Adrenal gland (tissue), 12 donors: Measurements from ENCODE around the gene INPP5A. TPM values are rescaled to one million over a fixed set of nuclear protein-coding genes. Genes with fewer than 3 reads are reported as not detected.
"Not testable (repeated sequence)": the region's sequence is repeated elsewhere in the genome, so short reads cannot be mapped to it uniquely, and the experiment has no call there.

ENCODE experiments used
- DNase-seq, 7 donors: peaks; one replicate each; pipeline ENCODE4 v3.0.0-alpha.2; 2019 to 2020
- H3K27ac ChIP-seq, 5 donors: fragments of 200-600 bp; sonication (generic) in 4 of 5; 1 replicate in 3 of 5; 2 replicates in 2 of 5; pipeline versions ENCODE4 v1.5.1 to v1.8.0; 2016 to 2020; ENCODE audit warnings: mild to moderate bottlenecking in 1 of 5
- H3K27me3 ChIP-seq: fragments of 200-600 bp; 2 replicates; pipeline ENCODE4 v1.8.0; 2021
- H3K36me3 ChIP-seq, 2 donors: fragments of 200-600 bp; replicated peaks in 1 of 2; 1 replicate in 1 of 2; 2 replicates in 1 of 2; pipeline versions ENCODE4 v1.5.1 to v1.8.0; 2018 to 2022
- H3K4me1 ChIP-seq, 2 donors: fragments of 200-600 bp; replicated peaks in 1 of 2; 1 replicate in 1 of 2; 2 replicates in 1 of 2; pipeline versions ENCODE4 v1.5.1 to v1.8.0; 2018 to 2021
- H3K4me3 ChIP-seq, 4 donors: fragments of 200-600 bp; sonication (generic) in 3 of 4; one replicate each; pipeline ENCODE4 v1.5.1; 2016 to 2018
- H3K9me3 ChIP-seq, 3 donors: fragments of 200-600 bp; sonication (generic) in 1 of 3; replicated peaks in 1 of 3; 1 replicate in 2 of 3; 2 replicates in 1 of 3; pipeline versions ENCODE4 v1.5.1 to v1.8.0; 2016 to 2021
- CTCF ChIP-seq, 6 experiments: fragments of 450-650 bp in 4 of 6; fragments of 200-600 bp in 2 of 6; sonication (generic) in 1 of 6; IDR thresholded peaks; 1 replicate in 5 of 6; 2 replicates in 1 of 6; pipeline versions ENCODE4 v1.5.1 to v1.8.0; 2016 to 2021; ENCODE audit warnings: antibody characterized with exemption in 6 of 6, mild to moderate bottlenecking in 2 of 6, moderate library complexity in 1 of 6
- POLR2A ChIP-seq, 2 donors: fragments of 450-650 bp; IDR thresholded peaks; one replicate each; pipeline ENCODE4 v1.6.1; 2017; ENCODE audit warnings: antibody characterized with exemption in 2 of 2, mild to moderate bottlenecking in 2 of 2, moderate library complexity in 1 of 2
- WGBS, 4 donors: extraction: QIAGEN DNeasy Blood & Tissue Kit in 2 of 4; methylation state at CpG; one replicate each; pipeline versions ENCODE4 v1.1.5 to v1.1.7; 2013 to 2017; 5-methylcytosine and 5-hydroxymethylcytosine counted together
- intact Hi-C, 2 donors: fragments of 100-400 bp; cut with DNase I; formaldehyde crosslinking; loops; one replicate each; pipeline versions ENCODE4 v1.14.1 to v1.15.0; 2022 to 2023
- polyA plus RNA-seq, 3 donors: library from polyadenylated mRNA; stranded (reverse); fragments of 200-250 nt in 2 of 3; fragments of 350-450 nt in 1 of 3; fragmentation: Illumina TruSeq in 1 of 3; extraction: RNeasy Lipid Tissue Mini Kit (QIAGEN cat#74804) in 1 of 3; gene quantifications; one replicate each; pipeline ENCODE4 v1.2.3, GENCODE V29; 2013 to 2014
- total RNA-seq, 9 donors: library from RNA; depleted of rRNA in 4 of 9; stranded (reverse); fragments of >200 nt in 4 of 9; fragments of 120-200 nt in 1 of 9; fragmentation: NEBNext Ultra II Directional in 1 of 9; extraction: Animal tissue kit (Norgen Biotek cat#: 25700) in 1 of 9; gene quantifications; one replicate each; pipeline versions ENCODE4 v1.1.0 to v1.2.4, GENCODE V29; 2013 to 2023
- donor health status: healthy with polysubstance abuse.
- donor health status: Bipolar disorder and iron deficiency.
- donor health status: DM: yes; HTN: yes; CAD: no.
- donor health status: DM: no; HTN: no; CAD: no.
- donor health status: DM: no; HTN: no; CAD: no.
- donor health status: DM: yes; HTN: yes; CAD: no.

Gene INPP5A
- total and polyA plus RNA-seq, 12 donors = 13.5 to 62.9 (median 37.5) TPM

- WGBS, 4 donors = 76 to 91% (median 84%) methylated on average over 28 to 31 of the region's 31 CpGs
- intact Hi-C loops = no loop called here
- DNase-seq = no peak
Observed at GRCh38 chr10:132489704-132490534, 47.7 kb upstream of the INPP5A start.

GRCh38 chr10:132491534-132491933 is 46.1 kb upstream of the INPP5A start:
- H3K36me3 ChIP-seq, H3K4me3 ChIP-seq, H3K9me3 ChIP-seq, H3K4me1 ChIP-seq, H3K27me3 ChIP-seq, DNase-seq, H3K27ac ChIP-seq, intact Hi-C loops: not testable (repeated sequence)
- WGBS, 4 donors = 95 to 96% (median 96%) methylated on average over 8 of the region's 8 CpGs

More at GRCh38 chr10:132489704-132490534, 47.7 kb upstream of the INPP5A start:
- Histone ChIP-seq H3K9me3 (no peaks in the 10 kb centered on the region), H3K27me3 (no peaks in the 10 kb centered on the region), H3K27ac (no peak overlapping the region), H3K4me3 (no peak overlapping the region), H3K36me3 (no peaks in the 10 kb centered on the region), H3K4me1 (no peaks in the 10 kb centered on the region)
- TF ChIP-seq POLR2A (IDR thresholded peaks at IDR 0.05) (no peak), CTCF (IDR thresholded peaks at IDR 0.05) (no peak)

GRCh38 chr10:132492323-132493025 is 45.1 kb upstream of the INPP5A start:
- no peak overlapping the region for H3K4me3 ChIP-seq
- TF ChIP-seq CTCF (IDR thresholded peaks at IDR 0.05) = no peak
- TF ChIP-seq POLR2A (IDR thresholded peaks at IDR 0.05) = no peak
- H3K9me3 ChIP-seq = no peaks in the 10 kb centered on the region
- no peaks in the 10 kb centered on the region for H3K36me3 ChIP-seq
- intact Hi-C loops = no loop called here
- peaks cover 0 to 6% of the 10 kb centered on the region in 2 donors for H3K4me1 ChIP-seq
- H3K27ac ChIP-seq = peak overlapping the region in 1 of 5 donors; percentile 13
- DNase-seq = no peak
- H3K27me3 ChIP-seq = no peaks in the 10 kb centered on the region
- 72 to 88% (median 79%) methylated on average over 13 to 21 of the region's 21 CpGs for WGBS, 4 donors

GRCh38 chr10:132493246-132493755 is 44.3 kb upstream of the INPP5A start:
- H3K9me3 ChIP-seq = no peaks in the 10 kb centered on the region
- H3K27me3 ChIP-seq = no peaks in the 10 kb centered on the region
- WGBS, 4 donors = 68 to 91% (median 82%) methylated on average over 3 to 8 of the region's 8 CpGs
- H3K4me3 ChIP-seq = no peak overlapping the region
- peak overlapping the region in 1 of 5 donors; percentile 13 for H3K27ac ChIP-seq
- intact Hi-C loops = no loop called here
- TF ChIP-seq POLR2A (IDR thresholded peaks at IDR 0.05) (no peak), CTCF (IDR thresholded peaks at IDR 0.05) (no peak)
- H3K4me1 ChIP-seq = peaks cover 0 to 6% of the 10 kb centered on the region in 2 donors
- H3K36me3 ChIP-seq = no peaks in the 10 kb centered on the region
- DNase-seq = no peak
